Activated naive CD8-positive, alpha-beta T cell treated with anti-CD3 and anti-CD28 coated beads, Interleukin-2, amount 50 U/mL, for 16 hours (primary cell): ENCODE results near the gene PTCHD1.

Experiments used
- DNase-seq: peaks from one replicate; pipeline ENCODE4 v3.0.0-alpha.2; 2020; ENCODE audit warnings: low read depth, low spot score

The PTCHD1 gene

DNA sequence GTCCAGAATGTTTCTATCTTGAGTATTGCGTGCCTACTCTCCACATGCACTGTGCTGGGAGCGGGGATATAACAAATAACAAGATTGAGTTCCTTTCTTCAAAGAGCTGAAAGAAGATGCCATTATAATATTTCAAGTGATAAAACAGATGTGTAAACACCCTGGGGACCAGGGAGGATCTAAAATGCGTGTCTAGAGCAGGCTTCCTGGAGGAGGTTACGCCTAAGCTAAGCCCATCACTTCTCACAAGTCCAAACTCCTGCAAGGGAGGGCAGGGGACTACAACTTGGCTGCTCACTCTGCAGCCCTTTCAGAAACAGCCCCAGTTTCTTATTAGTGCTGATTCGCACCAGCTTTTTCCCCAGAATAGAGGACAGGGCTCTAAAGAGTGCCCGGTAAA lies 21.5 kb downstream of the PTCHD1 start:
- DNase-seq = no peak

DNA sequence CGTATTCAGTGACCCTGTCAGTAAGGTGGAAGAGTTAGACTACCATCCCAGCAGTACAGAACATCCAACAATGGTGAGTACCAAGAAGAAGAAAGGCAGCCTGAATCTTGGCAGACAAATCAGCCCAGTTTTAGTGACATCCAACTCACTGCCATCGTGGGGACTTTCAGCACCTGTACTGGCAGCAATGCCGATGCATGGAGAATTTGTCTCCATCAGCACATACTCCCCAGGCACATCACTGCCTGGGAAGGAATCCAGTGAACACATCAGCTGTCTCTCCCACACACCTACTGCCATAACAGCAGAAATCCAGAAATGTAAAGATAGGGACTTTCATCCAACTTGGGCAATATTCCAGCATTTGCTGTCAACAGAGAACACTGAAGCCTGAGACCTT lies 29.8 kb downstream of the PTCHD1 start:
- no peak for DNase-seq

DNA sequence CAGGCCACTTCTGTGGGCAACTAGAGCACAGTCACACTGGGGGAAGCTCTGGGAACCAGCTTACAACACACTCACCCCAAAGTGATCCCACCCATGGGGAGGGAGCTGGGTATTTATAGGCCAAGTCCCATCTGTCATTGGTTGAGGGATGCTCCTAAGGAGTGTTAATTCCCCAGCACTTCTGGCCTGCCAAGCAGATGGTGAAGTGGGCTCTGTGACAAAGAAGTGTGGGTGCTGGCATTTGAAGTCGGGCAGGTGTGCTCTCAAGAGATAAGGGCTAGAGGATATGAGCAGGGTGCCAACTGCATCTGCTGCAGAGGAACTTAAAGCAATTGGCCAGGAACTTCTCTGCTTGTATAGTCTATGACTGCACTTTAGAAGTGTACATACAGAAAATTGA lies 30.9 kb downstream of the PTCHD1 start:
- DNase-seq = no peak

DNA sequence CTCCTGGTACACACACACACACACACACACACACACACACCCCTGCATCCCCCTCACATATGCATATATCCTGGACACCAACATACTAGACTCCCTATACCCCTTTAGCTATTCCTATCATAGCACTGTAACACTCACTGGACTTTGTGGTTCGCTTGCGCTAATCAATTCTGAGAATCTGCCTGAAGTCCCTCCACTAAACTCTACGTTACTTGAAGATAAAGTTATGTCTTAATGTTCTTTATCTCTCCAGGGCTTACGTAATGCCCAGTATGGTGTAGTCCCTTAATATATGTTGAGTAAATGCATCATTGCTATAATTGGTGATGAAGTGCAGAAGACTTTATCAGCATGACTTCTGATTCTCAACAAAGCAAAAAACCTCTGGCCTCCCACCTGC lies 32.3 kb downstream of the PTCHD1 start:
- DNase-seq = no peak

DNA sequence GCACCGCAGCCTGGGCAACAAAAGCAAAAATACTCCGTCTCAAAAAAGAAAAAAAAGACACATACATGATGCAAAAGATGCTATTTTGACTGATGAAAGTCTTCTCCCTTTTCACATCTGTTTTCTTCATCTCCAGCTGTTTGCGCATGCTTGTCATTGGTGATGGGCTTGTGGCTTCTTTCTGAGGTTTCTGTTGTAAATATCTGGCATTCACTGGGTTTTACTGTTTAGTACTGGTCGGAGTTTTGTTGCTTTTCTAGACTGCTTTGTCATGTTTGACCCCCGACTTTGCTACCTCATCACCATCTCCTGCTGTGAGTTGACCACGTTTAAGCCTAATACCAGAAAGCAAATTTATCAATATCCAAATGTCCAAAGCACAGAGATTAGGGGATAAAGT lies 34.4 kb downstream of the PTCHD1 start:
- no peak for DNase-seq

DNA sequence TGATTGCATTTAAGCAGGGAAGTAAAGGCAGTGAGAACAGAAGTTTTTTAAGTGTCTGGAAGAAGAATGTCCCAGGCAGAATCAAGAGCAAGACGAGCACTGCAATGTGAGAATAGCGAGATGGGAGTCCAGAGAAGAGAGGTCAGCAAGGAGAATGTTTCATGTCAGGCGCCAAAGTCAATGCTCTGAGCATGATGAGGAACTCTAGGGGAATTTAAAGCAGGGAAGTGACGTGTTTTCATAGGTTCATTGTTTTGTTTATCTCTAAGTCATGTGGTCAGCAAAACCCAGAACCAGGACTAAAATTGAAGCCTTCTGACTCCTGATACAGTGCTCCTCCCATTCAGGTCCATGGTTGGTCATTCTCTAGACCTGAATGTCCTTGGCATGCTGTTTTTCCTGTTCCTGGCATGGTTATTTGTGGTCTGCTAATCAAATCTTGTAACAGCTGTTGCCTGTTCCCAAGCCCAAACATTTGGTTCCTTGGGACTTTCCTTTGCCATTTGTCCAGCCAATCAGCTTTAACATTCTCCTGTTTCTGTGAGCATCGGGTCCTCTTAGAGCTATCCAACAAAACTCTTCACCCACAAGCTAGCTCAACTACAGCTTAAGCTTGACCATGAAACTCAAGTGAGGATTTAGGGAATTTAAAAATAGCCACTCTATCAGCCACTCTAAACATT lies 37.7 kb downstream of the PTCHD1 start:
- no peak for DNase-seq

DNA sequence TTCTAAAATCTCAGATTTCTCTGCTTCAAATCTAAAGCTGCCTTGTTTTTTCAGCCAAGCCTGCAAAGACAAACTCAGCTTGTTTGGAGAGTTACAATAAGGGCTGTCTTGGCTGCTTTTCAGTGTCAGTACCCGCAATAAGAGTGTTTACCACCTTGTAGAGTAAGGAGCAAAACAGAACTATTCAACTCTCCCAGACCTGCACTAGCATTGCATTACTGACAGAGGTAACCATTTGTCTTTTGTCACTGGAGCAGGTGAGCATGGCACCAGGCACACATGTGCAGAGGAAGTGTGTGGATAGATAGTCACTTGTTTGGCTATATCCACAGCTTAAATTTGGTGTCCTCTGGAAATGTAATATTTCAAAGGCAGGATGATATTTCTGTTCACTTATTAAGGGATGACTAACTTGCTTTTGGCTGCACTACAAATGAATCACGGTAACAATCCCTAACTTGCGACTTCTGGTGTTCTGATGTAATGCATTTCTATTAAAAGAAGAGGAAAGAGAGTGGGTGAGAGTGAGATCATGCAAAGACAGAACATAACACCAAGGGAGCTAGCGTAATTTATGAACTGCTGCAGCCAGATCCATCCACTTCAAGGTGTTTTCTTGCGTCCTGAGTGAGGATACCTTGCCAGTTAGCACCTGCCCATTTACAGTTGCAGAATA lies 38.6 kb downstream of the PTCHD1 start:
- no peak for DNase-seq

DNA sequence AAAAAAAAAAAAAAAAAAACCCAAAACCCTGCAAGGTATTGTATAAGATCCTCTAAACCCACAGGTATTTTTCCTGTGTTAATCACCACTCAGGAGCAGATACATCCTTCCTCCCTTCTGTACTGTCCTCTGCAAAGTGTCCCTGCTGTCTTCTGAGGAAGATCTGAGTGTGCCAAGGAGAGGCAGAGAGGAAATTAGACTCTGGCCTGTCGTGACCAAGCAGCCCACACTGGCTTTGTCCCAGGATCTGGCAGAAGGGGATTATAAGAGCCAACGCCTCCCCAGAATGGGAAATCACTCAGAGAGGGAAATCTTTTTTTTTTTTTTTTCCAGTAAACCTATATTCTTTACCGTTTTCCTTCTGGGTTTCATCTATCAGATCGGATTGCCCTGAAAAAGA lies 39.6 kb downstream of the PTCHD1 start:
- DNase-seq = no peak

DNA sequence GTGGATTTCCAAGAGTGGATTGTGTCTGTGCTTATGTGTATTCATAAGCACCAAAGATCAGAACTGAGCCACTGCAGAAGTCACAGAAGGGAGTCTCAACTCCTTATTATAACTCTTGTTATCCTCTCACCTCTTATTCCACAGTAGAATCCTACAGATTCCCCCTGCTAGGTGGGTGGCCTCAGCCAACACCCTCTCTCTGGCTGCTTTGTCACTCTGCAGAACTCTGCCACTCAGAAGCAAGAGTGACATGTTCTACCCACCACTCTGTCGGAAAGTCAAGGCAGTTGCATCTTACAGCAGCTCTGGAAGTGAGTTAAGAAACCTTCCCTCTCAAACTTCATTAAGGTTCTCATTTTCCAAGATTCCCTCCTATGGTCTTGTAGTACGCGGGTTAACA lies 41.9 kb downstream of the PTCHD1 start:
- no peak for DNase-seq

DNA sequence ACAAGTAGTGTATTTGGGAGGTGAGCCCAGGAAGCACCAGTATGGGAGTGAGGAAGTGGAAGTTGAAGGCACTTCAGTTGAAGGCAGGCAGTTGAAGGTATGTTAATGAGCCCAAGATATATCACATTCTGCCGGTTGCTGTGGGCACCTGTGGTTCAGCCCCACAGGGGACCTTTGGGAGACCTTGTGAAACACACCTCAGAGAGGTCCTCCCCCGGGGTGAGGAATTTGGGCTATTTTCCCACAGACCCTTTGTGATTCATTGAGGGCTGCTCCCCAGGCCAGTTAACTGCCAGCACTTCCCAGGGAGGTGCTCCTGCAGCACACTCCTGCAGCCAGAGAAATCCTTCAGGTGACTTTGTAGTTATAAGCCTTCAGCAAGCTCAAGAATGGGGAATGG lies 45.9 kb downstream of the PTCHD1 start:
- no peak for DNase-seq

DNA sequence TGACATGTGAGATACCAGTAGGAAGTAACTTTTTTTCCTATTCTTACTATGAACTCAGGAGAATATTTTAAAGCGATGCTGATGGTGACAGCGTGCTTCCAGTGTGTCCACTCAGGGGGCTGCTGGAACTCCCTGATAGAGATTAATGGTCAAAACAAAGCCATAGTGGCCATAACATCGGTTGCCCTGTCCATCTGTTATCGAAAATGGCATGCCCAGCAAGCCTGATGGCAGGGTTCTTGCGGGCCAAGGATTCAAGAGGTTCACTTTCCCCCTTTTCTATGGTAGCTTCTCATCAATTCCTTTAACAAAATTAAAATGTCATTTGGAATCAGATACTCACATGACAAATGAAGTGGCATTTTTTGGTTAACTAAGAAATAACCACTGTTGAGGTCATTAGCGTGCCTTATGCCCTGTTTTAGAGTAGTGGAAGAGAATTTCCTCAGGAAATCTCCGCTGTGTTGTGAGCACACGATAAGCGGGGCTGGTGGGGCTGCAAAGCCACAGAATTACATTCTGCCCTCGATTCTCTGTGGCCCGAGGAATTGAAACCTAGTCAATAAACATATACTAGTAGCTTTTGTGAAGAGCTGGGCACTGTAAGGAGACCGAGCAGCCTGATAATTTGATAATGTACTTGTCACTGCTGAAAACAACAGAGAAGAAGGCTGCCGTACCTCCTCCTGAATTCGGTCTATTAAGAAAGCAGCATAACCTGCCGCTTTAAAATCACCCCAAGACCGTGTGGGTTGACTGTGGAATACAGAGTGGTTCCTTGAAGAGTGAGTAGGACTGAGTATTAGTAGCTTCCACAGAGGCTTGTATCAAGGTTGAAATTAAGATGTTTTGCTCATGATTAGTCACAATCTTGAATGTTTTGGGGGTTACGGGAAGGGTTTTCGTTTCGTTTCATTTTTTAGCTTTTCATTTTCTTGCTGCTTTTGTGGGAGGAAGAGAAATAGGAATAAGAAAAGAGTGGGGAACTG lies 46.7 kb downstream of the PTCHD1 start:
- DNase-seq = no peak

DNA sequence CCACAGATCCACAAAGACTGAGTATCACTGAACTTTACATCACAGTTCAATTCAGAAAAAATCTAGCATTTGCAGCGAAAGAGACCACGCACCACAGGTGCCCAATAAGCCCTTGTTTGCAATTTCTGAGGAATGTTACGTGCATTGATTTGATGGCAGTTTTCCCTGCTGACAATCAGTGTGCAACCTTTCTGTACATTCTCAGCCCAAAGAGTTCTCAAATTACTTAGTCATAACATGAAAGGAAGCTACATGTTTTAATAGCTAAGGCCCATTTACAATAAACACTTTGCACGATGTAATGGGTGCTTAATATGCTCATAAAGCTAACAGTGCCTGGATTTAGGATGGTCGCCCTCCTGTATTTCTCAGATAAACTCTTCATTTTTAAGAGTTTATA lies 47.9 kb downstream of the PTCHD1 start:
- DNase-seq = no peak

DNA sequence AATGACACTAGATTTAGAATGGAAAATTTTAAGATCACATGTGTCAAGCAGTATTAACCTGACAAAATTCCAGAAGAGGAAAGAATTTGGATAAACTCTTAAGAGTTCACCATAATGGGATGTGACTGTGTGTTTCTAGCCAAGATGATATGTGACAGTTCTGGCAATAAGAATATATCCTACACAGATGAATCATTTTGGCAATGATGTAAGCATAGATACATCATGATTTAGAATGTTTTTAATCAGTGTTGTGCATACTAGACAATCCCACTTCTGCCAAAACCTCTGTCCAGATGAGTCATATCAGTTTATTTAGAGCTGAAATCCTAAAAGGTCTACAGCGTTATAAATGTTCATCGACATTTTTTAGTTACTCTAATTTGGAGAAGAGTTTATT lies 48.8 kb downstream of the PTCHD1 start:
- no peak for DNase-seq

DNA sequence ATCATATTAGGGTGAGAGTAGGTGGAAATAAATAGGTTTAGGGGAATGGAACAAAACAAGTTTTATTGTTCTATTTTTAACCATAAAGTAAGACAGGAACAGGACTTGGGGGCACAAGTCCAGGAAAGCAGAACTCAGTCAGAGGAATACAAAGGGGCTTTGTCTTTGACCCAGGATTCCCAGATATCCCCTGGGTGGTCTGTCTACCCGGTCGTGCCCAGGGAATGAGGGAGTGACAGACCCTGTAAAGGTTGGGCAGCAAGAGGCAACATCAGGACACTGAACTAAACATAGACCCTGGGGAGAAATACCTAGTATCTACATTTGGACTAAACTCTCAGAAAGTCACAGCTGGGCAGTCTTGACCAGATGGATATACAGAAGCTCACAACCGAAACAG lies 50.6 kb downstream of the PTCHD1 start:
- DNase-seq = no peak

DNA sequence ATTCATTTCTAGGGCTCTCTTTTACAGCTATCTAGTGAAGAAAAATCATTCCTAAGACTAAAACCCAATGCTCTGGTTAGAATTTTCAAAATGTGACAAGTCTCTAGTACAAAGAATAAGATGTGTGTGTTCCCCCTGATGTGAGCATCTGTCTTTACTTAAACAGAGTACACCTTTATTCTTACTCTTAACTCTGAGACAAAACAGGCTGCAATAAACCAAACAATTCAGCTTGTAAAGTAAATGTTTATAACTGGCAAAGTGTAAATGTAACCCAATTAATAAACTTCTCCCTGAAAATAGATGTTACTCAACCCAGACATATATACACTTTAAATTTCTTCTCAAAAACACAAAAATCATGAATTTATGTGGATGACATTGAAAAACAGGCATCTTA lies 51.6 kb downstream of the PTCHD1 start:
- DNase-seq = no peak

DNA sequence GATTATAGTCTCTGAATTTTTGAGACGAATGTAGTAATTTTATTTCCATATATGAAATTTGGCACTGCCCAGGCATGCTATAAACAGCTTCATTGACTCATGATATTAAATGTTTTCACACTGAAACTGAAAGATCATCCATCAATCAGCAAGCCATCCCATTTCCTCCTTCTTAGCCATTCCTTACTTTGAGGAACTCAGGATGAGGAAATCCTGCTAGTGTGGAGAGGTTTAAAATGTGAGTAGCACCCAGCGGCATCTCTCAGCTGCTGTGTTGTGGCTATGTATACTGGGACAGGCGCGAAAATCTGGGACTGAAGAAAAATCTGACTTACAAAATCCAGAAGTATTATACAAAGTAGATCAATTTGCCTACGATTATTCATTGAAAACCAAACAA lies 52.1 kb downstream of the PTCHD1 start:
- no peak for DNase-seq

DNA sequence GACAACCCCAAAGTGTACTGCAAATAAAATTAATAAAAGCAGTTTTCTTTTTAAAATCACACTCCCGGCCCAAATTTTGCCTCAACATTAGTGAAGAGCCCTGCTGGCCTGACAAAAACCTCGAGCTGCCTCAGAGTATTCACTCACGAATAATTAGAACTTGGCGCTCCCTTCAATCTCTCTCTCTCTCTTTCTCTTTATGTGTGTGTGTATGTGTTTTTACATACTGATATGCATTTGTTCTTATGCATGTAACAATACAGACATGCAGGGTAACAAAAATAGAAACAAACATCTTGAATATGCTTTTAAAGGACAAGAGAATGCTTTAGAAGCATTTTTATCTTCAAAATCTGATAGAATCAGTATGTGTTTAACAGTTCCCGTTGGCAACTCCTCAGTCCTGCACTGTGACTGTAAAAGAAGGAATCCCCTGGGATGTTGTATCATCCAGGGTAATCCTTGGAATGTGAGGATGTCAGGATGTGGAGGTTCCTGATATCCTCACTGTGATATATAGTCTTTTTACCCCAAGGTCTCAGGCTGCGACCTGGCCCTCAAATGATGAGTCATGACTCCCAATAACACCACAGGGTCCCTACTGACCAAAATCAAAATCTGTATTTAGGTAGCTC lies 53.0 kb downstream of the PTCHD1 start:
- no peak for DNase-seq

DNA sequence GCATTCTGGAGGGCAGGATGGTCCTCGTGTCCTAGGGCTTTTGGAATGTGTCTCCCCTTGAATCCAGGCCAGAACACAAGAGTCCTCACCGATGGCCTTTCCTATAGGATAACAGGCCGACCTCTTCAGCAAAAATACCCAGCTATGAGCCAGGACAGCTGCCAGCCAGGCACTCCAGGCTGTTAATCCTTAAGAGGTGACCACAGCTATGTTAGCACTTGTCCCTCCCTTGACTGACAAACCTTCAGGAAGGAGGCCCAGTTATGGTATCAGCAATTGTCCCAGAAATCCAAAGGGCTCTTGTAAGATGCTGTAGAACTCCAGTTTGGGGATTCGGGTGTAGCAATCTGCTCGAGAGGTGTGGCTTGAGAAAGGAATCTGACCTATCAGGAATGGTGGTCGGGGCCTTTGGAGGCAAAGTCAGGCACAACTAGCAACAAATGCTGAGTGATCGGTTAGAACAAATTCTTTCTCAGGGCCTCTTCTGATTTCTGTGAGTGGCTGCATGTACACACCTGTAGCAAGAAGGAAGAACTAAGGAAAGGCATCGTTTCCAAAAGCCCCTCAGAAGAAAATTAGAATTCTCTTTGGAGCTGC lies 54.6 kb downstream of the PTCHD1 start:
- DNase-seq = no peak

DNA sequence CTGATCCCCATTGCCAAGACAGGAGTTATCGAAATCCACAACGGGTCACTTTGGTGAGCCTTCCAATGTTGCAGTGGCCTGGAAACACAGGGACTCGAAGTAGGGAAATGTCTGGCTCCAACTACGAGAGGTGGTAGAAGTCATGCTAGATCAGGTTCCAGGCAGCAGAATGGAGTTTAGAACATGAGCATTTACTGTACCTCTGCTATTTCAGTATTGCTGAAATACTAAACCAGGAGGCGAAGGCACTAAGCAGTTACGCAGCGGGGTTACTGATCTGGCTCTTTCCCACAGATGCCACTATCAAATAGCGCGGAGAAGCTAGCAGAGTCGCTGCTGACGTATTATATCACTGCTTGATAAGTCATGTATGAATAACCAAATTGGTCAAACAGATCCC lies 56.3 kb downstream of the PTCHD1 start:
- DNase-seq = no peak

DNA sequence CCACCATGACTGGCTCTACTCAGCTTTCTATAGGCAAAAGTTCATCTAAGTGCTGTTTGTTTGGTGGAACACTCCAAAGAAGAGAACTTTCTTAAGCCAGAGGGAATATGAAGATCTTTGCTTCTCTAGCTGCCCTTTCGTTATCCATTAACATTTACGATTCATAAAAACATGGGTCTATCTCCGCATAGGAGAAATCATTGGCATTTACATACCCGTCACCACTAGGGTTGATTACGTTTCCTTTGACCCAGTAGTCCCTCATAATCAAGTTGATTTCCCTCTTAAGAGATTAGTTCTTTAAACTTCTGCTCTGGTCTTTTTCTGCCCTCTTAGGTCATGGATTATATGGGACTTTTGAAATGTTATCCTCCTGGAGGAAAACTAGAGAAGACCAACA lies 57.5 kb downstream of the PTCHD1 start:
- no peak for DNase-seq

DNA sequence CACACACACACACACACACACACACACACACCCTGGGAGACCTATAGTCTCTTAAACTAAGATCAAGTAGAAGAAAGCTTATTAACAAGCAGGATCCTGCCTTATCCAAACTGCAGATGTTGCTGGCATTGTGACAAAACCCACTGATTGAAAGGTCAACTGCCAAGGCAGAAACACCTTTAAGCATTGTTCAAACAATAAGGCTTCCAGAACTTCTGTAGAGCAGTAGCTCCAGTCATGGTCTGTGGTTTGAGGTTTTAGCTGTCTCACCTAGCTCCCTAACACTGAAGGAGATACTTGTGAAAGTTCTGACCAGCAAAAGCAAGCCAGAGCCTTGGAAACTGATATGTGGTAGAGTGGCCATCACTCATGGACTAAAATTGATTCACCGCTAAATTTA lies 59.8 kb downstream of the PTCHD1 start:
- DNase-seq = no peak

DNA sequence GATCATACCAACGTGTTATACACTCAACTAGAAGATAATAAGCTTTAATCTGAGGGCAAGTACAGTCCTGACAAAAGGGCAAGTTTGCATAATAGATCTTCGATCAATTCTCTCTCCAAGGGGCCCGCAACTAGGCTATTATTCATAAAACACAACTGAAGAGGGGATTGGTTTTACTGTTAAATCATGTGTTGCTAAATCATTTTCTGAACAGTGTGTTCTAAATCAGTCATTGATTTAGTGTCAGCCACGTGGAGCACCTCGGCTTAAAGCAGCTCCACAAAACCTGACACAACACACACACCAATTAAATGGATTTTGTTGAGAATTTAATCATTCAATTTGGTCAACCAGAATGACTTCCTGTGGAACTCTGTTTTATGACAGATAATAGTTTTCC lies 61.6 kb downstream of the PTCHD1 start:
- no peak for DNase-seq
